GM12891 (cell line): ENCODE measurements around the gene CCSER1.

ENCODE experiments used
- POLR2A ChIP-seq: IDR thresholded peaks from 2 replicates; pipeline ENCODE4 v1.6.1; 2011; ENCODE audit warnings: low read depth, low read length, control low read depth
- POLR2AphosphoS5 ChIP-seq: IDR thresholded peaks from 2 replicates; pipeline ENCODE4 v1.6.1; 2011; ENCODE audit warnings: low read depth, low read length, control low read depth

GRCh38 chr4:91064157-91064853 is 937.1 kb downstream of the CCSER1 start:
- no peak for TF ChIP-seq POLR2AphosphoS5
- no peak for TF ChIP-seq POLR2A
